Measurements from ENCODE around the gene ANP32A.
A peak's percentile ranks its signal among the peaks of the same experiment; 100 is the strongest.

ANP32A gene

GRCh38 chr15:68734881-68735280 lies 85.8 kb downstream of the ANP32A start:
- H3K27me3 ChIP-seq (replicated peaks; ENCODE audit: control insufficient read depth, insufficient read depth, low read length): peaks cover 8% of the 10 kb centered on the region
- H3K36me3 ChIP-seq (ENCODE audit: control insufficient read depth, insufficient read depth, low read length, severe bottlenecking): no peaks in the 10 kb centered on the region
- H3K9me3 ChIP-seq (ENCODE audit: control insufficient read depth, low read length): no peaks in the 10 kb centered on the region
- H3K4me1 ChIP-seq (ENCODE audit: control insufficient read depth, insufficient read depth, low read length): no peaks in the 10 kb centered on the region
- DNase-seq (ENCODE audit: low read depth): no peak
- H3K9ac ChIP-seq (ENCODE audit: low read length): no peak overlapping the region
- H3K4me3 ChIP-seq (ENCODE audit: low read length): no peak overlapping the region

GRCh38 chr15:68734352-68734751 lies 86.3 kb downstream of the ANP32A start:
- Histone ChIP-seq H3K4me3 (ENCODE audit: low read length) (no peak overlapping the region), H3K36me3 (ENCODE audit: control insufficient read depth, insufficient read depth, low read length, severe bottlenecking) (no peaks in the 10 kb centered on the region), H3K4me1 (ENCODE audit: control insufficient read depth, insufficient read depth, low read length) (no peaks in the 10 kb centered on the region), H3K27me3 (replicated peaks; ENCODE audit: control insufficient read depth, insufficient read depth, low read length) (peaks cover 2% of the 10 kb centered on the region), H3K9ac (ENCODE audit: low read length) (no peak overlapping the region), H3K9me3 (ENCODE audit: control insufficient read depth, low read length) (no peaks in the 10 kb centered on the region)
- DNase-seq (ENCODE audit: low read depth): no peak

- no peaks in the 10 kb centered on the region for H3K9me3 ChIP-seq (ENCODE audit: control insufficient read depth, low read length)
- peak; percentile 38 for DNase-seq (ENCODE audit: low read depth)
- H3K27me3 ChIP-seq (replicated peaks; ENCODE audit: control insufficient read depth, insufficient read depth, low read length): no peaks in the 10 kb centered on the region
- H3K9ac ChIP-seq (ENCODE audit: low read length): no peak overlapping the region
- no peaks in the 10 kb centered on the region for H3K36me3 ChIP-seq (ENCODE audit: control insufficient read depth, insufficient read depth, low read length, severe bottlenecking)
- no peak overlapping the region for H3K4me3 ChIP-seq (ENCODE audit: low read length)
- H3K4me1 ChIP-seq (ENCODE audit: control insufficient read depth, insufficient read depth, low read length): no peaks in the 10 kb centered on the region
Observed at GRCh38 chr15:68733666-68734065, 87.0 kb downstream of the ANP32A start.

- H3K9me3 ChIP-seq (ENCODE audit: control insufficient read depth, low read length): no peaks in the 10 kb centered on the region
- H3K4me3 ChIP-seq (ENCODE audit: low read length): no peak overlapping the region
- no peak for DNase-seq (ENCODE audit: low read depth)
- no peaks in the 10 kb centered on the region for H3K27me3 ChIP-seq (replicated peaks; ENCODE audit: control insufficient read depth, insufficient read depth, low read length)
- no peaks in the 10 kb centered on the region for H3K4me1 ChIP-seq (ENCODE audit: control insufficient read depth, insufficient read depth, low read length)
- no peaks in the 10 kb centered on the region for H3K36me3 ChIP-seq (ENCODE audit: control insufficient read depth, insufficient read depth, low read length, severe bottlenecking)
- H3K9ac ChIP-seq (ENCODE audit: low read length): no peak overlapping the region
Observed at GRCh38 chr15:68732451-68732850, 88.2 kb downstream of the ANP32A start.

GRCh38 chr15:68730976-68731897 lies 89.5 kb downstream of the ANP32A start:
- Histone ChIP-seq H3K36me3 (ENCODE audit: control insufficient read depth, insufficient read depth, low read length, severe bottlenecking) (no peaks in the 10 kb centered on the region), H3K9ac (ENCODE audit: low read length) (no peak overlapping the region), H3K27me3 (replicated peaks; ENCODE audit: control insufficient read depth, insufficient read depth, low read length) (no peaks in the 10 kb centered on the region), H3K4me1 (ENCODE audit: control insufficient read depth, insufficient read depth, low read length) (no peaks in the 10 kb centered on the region), H3K9me3 (ENCODE audit: control insufficient read depth, low read length) (no peaks in the 10 kb centered on the region), H3K4me3 (ENCODE audit: low read length) (no peak overlapping the region)
- DNase-seq (ENCODE audit: low read depth): no peak

GRCh38 chr15:68730471-68730919 lies 90.2 kb downstream of the ANP32A start:
- DNase-seq (ENCODE audit: low read depth): peak; percentile 66
- H3K9me3 ChIP-seq (ENCODE audit: control insufficient read depth, low read length): no peaks in the 10 kb centered on the region
- no peak overlapping the region for H3K4me3 ChIP-seq (ENCODE audit: low read length)
- no peaks in the 10 kb centered on the region for H3K27me3 ChIP-seq (replicated peaks; ENCODE audit: control insufficient read depth, insufficient read depth, low read length)
- peaks cover 4% of the 10 kb centered on the region for H3K4me1 ChIP-seq (ENCODE audit: control insufficient read depth, insufficient read depth, low read length)
- H3K36me3 ChIP-seq (ENCODE audit: control insufficient read depth, insufficient read depth, low read length, severe bottlenecking): no peaks in the 10 kb centered on the region
- H3K9ac ChIP-seq (ENCODE audit: low read length): no peak overlapping the region

GRCh38 chr15:68729789-68730411 lies 90.8 kb downstream of the ANP32A start:
- Histone ChIP-seq H3K36me3 (ENCODE audit: control insufficient read depth, insufficient read depth, low read length, severe bottlenecking) (no peaks in the 10 kb centered on the region), H3K9me3 (ENCODE audit: control insufficient read depth, low read length) (no peaks in the 10 kb centered on the region), H3K4me1 (ENCODE audit: control insufficient read depth, insufficient read depth, low read length) (peaks cover 4% of the 10 kb centered on the region), H3K9ac (ENCODE audit: low read length) (no peak overlapping the region), H3K4me3 (ENCODE audit: low read length) (no peak overlapping the region), H3K27me3 (replicated peaks; ENCODE audit: control insufficient read depth, insufficient read depth, low read length) (no peaks in the 10 kb centered on the region)
- peak; percentile 63 for DNase-seq (ENCODE audit: low read depth)

All from adipocyte (in vitro differentiated cells).